ENCODE results near the gene KCNMA1.

DNA sequence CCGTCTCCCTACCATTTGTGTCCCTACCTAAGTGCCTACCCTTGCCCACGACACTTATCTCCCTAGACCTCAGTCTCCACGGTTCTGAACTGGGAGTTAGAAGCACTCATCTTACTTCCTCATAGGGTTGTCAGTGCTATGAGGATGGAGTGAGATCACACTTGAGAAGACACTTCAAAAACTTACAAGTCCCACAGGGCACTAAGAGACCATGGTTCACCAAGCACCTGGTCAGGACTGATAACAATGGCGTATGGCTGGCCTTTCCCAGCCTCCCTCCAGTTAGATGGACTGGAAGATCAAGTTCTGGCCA is 43.2 kb downstream of the KCNMA1 start:
- no peak for TF ChIP-seq EZH2 (IDR thresholded peaks at IDR 0.05)
- TF ChIP-seq CTCF (IDR thresholded peaks at IDR 0.05 in 2 of 3, conservative IDR thresholded peaks at IDR 0.05 in 1 of 3; ENCODE audit: borderline replicate concordance in 1 of 3, insufficient read depth in 1 of 3, low read depth in 2 of 3, low read length in 2 of 3): no peak
- no peak for TF ChIP-seq REST (IDR thresholded peaks at IDR 0.05; ENCODE audit: low read depth)
- no peak for TF ChIP-seq YY1 (IDR thresholded peaks at IDR 0.05; ENCODE audit: extremely low read depth, insufficient replicate concordance, low read depth, low read length)
- TF ChIP-seq EZH2phosphoT487 (IDR thresholded peaks at IDR 0.05; ENCODE audit: borderline replicate concordance): no peak
- TF ChIP-seq CEBPB (IDR thresholded peaks at IDR 0.05; ENCODE audit: low read depth): no peak
- TF ChIP-seq, protein P1, sequence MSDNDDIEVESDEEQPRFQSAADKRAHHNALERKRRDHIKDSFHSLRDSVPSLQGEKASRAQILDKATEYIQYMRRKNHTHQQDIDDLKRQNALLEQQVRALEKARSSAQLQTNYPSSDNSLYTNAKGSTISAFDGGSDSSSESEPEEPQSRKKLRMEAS (IDR thresholded peaks at IDR 0.05): no peak
- no peak for TF ChIP-seq POLR2A (IDR thresholded peaks at IDR 0.05; ENCODE audit: borderline replicate concordance, extremely low read depth, insufficient read depth, insufficient read length)
- no peak for TF ChIP-seq SP1 (IDR thresholded peaks at IDR 0.05; ENCODE audit: low read depth)
- TF ChIP-seq SIN3A (IDR thresholded peaks at IDR 0.05; ENCODE audit: low read depth): no peak
- TF ChIP-seq, protein P2, sequence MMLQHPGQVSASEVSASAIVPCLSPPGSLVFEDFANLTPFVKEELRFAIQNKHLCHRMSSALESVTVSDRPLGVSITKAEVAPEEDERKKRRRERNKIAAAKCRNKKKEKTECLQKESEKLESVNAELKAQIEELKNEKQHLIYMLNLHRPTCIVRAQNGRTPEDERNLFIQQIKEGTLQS (IDR thresholded peaks at IDR 0.05): no peak
- no peak for TF ChIP-seq JUND (IDR thresholded peaks at IDR 0.05)

Measured in HCT116 (cell line).